H1 (cell line): ENCODE measurements around the gene TFF2. TPM values are rescaled to one million over a fixed set of nuclear protein-coding genes. Genes with fewer than 3 reads are reported as not detected.

Experiments
- PHF8 ChIP-seq: fragments of 200-600 bp; sonication (generic); conservative IDR thresholded peaks from 2 replicates; pipeline ENCODE4 v1.7.1; 2012; ENCODE audit warnings: low read depth, mild to moderate bottlenecking, inconsistent platforms, low read length, moderate library complexity
- polyA plus RNA-seq, 7 experiments: library from polyadenylated mRNA; depleted of rRNA in 3 of 7; stranded (reverse) in 5 of 7; unstranded in 2 of 7; fragments of >200 nt in 5 of 7; fragments of 200-250 nt in 2 of 7; gene quantifications; 1 replicate in 5 of 7; 2 replicates in 1 of 7; 4 replicates in 1 of 7; pipeline versions ENCODE4 v1.2.1 to v1.2.3, GENCODE V29; 2011 to 2013; ENCODE audit warnings: missing spikeins in 2 of 7, mixed read lengths in 2 of 7
- total RNA-seq: library from RNA; stranded (reverse); fragmentation: NEBNext Ultra II Directional; extraction: Animal tissue kit (Norgen Biotek cat#: 25700); gene quantifications from 2 replicates; pipeline ENCODE4 v1.2.1, GENCODE V29; 2021

Gene TFF2
- total and polyA plus RNA-seq, 2 of the 8 experiments (the other 6 are each of a cell fraction or from before 2014, with no cell fraction given): not detected

GRCh38 chr21:42373908-42374455, 23.2 kb upstream of the TFF2 start (continued):
- TF ChIP-seq PHF8: no peak
